ENCODE results near the gene OLFM1. TPM values are rescaled to one million over a fixed set of nuclear protein-coding genes. Genes with fewer than 3 reads are reported as not detected.
"Not testable (repeated sequence)": the region's sequence is repeated elsewhere in the genome, so short reads cannot be mapped to it uniquely, and the experiment has no call there.

OLFM1 gene
- total RNA-seq, 3 donors from 2014 or later: 17.4 to 25.2 (median 22.1) TPM

GRCh38 chr9:135056541-135056940, 30.9 kb upstream of the OLFM1 start:
- Histone ChIP-seq H3K27me3 (peaks cover 0 to 11% of the 10 kb centered on the region in 2 donors), H3K9me3 (peaks cover 0 to 6% of the 10 kb centered on the region in 2 donors), H3K4me3 (no peak overlapping the region), H3K4me1 (no peaks in the 10 kb centered on the region), H3K36me3 (no peaks in the 10 kb centered on the region), H3K27ac (no peak overlapping the region)
- intact Hi-C loops (cut with DNase I; ENCODE audit: low total_unique reads): loop anchor here (5.0 kb wide), 1 partner anchor 636 kb away; no protein-coding TSS in a partner anchor
- TF ChIP-seq POLR2AphosphoS5 (IDR thresholded peaks at IDR 0.05): no peak
- no peak for TF ChIP-seq POLR2A (IDR thresholded peaks at IDR 0.05)
- TF ChIP-seq CTCF (IDR thresholded peaks at IDR 0.05): no peak
- no peak for DNase-seq (ENCODE audit: low spot score in 2 of 2)

- intact Hi-C loops (cut with DNase I; ENCODE audit: low total_unique reads): no loop called here
- TF ChIP-seq POLR2AphosphoS5 (IDR thresholded peaks at IDR 0.05) (no peak), POLR2A (IDR thresholded peaks at IDR 0.05) (no peak), CTCF (IDR thresholded peaks at IDR 0.05) (no peak)
- Histone ChIP-seq H3K9me3 (peaks cover 15 to 21% of the 10 kb centered on the region in 2 donors), H3K27ac (no peak overlapping the region), H3K4me1 (no peaks in the 10 kb centered on the region), H3K27me3 (peaks cover 0 to 28% of the 10 kb centered on the region in 2 donors), H3K36me3 (no peaks in the 10 kb centered on the region), H3K4me3 (no peak overlapping the region)
- peak in 1 of 2 donors; percentile 27 for DNase-seq (ENCODE audit: low spot score in 2 of 2)
These were observed 26.9 kb upstream of the OLFM1 start for GRCh38 chr9:135060461-135061116.

- no peaks in the 10 kb centered on the region for H3K36me3 ChIP-seq
- peaks cover 0 to 28% of the 10 kb centered on the region in 2 donors for H3K27me3 ChIP-seq
- no peak overlapping the region for H3K27ac ChIP-seq
- H3K4me1 ChIP-seq: no peaks in the 10 kb centered on the region
- no peak overlapping the region for H3K4me3 ChIP-seq
- TF ChIP-seq CTCF (IDR thresholded peaks at IDR 0.05): no peak
- no peak for TF ChIP-seq POLR2AphosphoS5 (IDR thresholded peaks at IDR 0.05)
- TF ChIP-seq POLR2A (IDR thresholded peaks at IDR 0.05): no peak
- H3K9me3 ChIP-seq: peaks cover 15 to 21% of the 10 kb centered on the region in 2 donors
- DNase-seq (ENCODE audit: low spot score in 2 of 2): peak in 1 of 2 donors; percentile 17
- intact Hi-C loops (cut with DNase I; ENCODE audit: low total_unique reads): no loop called here
These were observed 26.0 kb upstream of the OLFM1 start for GRCh38 chr9:135061441-135061840.

GRCh38 chr9:135062254-135062653, 25.2 kb upstream of the OLFM1 start:
- Histone ChIP-seq H3K4me3 (no peak overlapping the region), H3K9me3 (peaks cover 15 to 21% of the 10 kb centered on the region in 2 donors), H3K36me3 (no peaks in the 10 kb centered on the region), H3K4me1 (no peaks in the 10 kb centered on the region), H3K27me3 (peaks cover 0 to 29% of the 10 kb centered on the region in 2 donors), H3K27ac (no peak overlapping the region)
- intact Hi-C loops (cut with DNase I; ENCODE audit: low total_unique reads): no loop called here
- no peak for TF ChIP-seq CTCF (IDR thresholded peaks at IDR 0.05)
- no peak for TF ChIP-seq POLR2A (IDR thresholded peaks at IDR 0.05)
- TF ChIP-seq POLR2AphosphoS5 (IDR thresholded peaks at IDR 0.05): no peak
- no peak for DNase-seq (ENCODE audit: low spot score in 2 of 2)

- intact Hi-C loops (cut with DNase I; ENCODE audit: low total_unique reads); H3K36me3 ChIP-seq: not testable (repeated sequence)
- peak in 1 of 2 donors; percentile 28 for DNase-seq (ENCODE audit: low spot score in 2 of 2)
These were observed 24.0 kb upstream of the OLFM1 start for GRCh38 chr9:135063466-135063865.

GRCh38 chr9:135063888-135064287, 23.6 kb upstream of the OLFM1 start:
- DNase-seq (ENCODE audit: low spot score in 2 of 2); H3K4me3 ChIP-seq: not testable (repeated sequence)

More at GRCh38 chr9:135063466-135063865, 24.0 kb upstream of the OLFM1 start:
- Histone ChIP-seq H3K9me3 (peaks cover 15 to 21% of the 10 kb centered on the region in 2 donors), H3K27me3 (peaks cover 0 to 41% of the 10 kb centered on the region in 2 donors)
- not testable (repeated sequence) for H3K4me3 ChIP-seq, H3K27ac ChIP-seq, H3K4me1 ChIP-seq

More at GRCh38 chr9:135063888-135064287, 23.6 kb upstream of the OLFM1 start:
- intact Hi-C loops (cut with DNase I; ENCODE audit: low total_unique reads); H3K36me3 ChIP-seq; H3K27ac ChIP-seq; H3K4me1 ChIP-seq: not testable (repeated sequence)
- peaks cover 0 to 45% of the 10 kb centered on the region in 2 donors for H3K27me3 ChIP-seq
- H3K9me3 ChIP-seq: peaks cover 15 to 21% of the 10 kb centered on the region in 2 donors

Measured in breast epithelium (tissue), 4 donors.